Measurements from ENCODE around the gene FZD10. TPM values are rescaled to one million over a fixed set of nuclear protein-coding genes. Genes with fewer than 3 reads are reported as not detected.

FZD10 gene
- total RNA-seq, 1 donor from 2014 or later: not detected

DNA sequence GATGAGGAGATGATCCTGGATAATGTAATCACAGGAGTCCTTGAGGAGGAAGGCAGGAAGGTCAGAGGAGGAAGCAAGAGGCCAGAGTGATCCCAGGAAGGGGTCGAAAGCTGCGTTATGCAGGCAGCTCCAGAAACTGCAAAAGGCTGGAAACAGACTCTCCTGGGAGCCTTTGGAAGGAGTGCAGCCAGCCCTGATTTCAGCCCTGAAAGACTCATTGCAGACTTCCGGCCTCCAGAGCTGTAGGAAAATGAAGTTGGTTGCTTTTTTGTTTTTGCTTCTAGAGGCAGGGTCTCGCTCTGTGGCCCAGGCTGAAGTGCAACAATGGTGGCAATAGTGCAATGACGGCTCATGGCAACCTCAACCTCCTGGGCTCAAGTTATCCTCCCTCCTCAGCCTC, 44.6 kb upstream of the FZD10 start:
- Mint-ChIP-seq H3K36me3 (ENCODE audit: low read depth) (no peaks in the 10 kb centered on the region), H3K27ac (no peak overlapping the region), H3K4me1 (no peaks in the 10 kb centered on the region), H3K4me3 (no peak overlapping the region), H3K9me3 (no peaks in the 10 kb centered on the region), H3K27me3 (no peaks in the 10 kb centered on the region)
- ChIA-PET CTCF (no interaction called here), POLR2A (no interaction called here)
- intact Hi-C loops (cut with micrococcal nuclease): no loop called here
- no peak for DNase-seq
- ATAC-seq (ENCODE audit: low read depth): no peak
- TF ChIP-seq, protein P1, sequence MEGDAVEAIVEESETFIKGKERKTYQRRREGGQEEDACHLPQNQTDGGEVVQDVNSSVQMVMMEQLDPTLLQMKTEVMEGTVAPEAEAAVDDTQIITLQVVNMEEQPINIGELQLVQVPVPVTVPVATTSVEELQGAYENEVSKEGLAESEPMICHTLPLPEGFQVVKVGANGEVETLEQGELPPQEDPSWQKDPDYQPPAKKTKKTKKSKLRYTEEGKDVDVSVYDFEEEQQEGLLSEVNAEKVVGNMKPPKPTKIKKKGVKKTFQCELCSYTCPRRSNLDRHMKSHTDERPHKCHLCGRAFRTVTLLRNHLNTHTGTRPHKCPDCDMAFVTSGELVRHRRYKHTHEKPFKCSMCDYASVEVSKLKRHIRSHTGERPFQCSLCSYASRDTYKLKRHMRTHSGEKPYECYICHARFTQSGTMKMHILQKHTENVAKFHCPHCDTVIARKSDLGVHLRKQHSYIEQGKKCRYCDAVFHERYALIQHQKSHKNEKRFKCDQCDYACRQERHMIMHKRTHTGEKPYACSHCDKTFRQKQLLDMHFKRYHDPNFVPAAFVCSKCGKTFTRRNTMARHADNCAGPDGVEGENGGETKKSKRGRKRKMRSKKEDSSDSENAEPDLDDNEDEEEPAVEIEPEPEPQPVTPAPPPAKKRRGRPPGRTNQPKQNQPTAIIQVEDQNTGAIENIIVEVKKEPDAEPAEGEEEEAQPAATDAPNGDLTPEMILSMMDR (IDR thresholded peaks at IDR 0.05): no peak

DNA sequence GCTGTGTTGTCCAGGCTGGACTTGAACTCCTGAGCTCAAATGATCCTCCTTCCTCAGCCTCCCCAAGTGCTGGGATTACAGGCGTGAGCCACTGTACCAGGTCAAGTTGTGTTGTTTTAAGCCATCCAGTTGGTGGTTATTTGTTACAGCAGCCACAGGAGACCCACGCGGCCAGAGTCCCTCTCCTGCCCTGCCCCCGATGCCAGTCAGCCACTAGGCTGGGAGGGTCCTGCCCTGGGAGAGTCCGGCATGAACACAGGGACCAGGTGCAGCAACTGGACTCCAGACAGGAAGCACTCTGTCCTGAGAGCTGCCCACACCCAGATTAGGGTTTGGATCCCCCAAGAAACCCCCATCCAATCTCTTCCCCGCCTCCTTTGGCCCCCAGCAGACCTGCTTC, 44.1 kb upstream of the FZD10 start:
- DNase-seq (no peak), ATAC-seq (ENCODE audit: low read depth) (no peak)
- Mint-ChIP-seq H3K36me3 (ENCODE audit: low read depth) (no peaks in the 10 kb centered on the region), H3K4me1 (no peaks in the 10 kb centered on the region), H3K27ac (no peak overlapping the region), H3K27me3 (no peaks in the 10 kb centered on the region), H3K4me3 (no peak overlapping the region), H3K9me3 (no peaks in the 10 kb centered on the region)
- ChIA-PET POLR2A (no interaction called here), CTCF (no interaction called here)
- TF ChIP-seq, protein P1 (IDR thresholded peaks at IDR 0.05): no peak
- intact Hi-C loops (cut with micrococcal nuclease): no loop called here

DNA sequence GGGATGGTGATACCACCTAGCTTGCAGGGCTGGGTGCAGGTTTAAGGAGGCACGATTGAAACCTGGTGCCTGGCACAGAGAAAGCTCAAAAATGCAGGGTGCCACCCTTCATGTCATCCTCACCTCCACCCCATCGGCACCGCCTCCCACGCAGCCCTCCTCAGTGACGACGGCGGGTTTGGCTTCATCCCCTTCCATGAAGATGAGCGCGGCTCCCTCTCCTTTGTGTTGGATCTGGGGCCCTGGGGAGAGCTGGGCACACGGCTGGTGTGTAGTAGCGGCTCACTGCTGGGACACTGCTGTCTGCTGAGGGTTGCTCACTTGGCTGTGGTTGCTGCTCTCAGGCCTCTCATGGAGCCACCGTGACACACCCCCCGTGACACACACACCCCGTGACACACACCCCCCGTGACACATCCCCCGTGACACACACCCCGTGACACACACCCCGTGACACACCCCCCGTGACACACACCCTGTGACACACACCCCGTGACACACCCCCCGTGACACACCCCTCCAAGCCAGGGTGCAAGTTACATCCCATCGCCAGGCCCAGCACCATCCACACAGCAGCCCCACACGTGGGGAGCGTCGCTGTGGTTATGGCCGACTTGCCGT, 42.9 kb upstream of the FZD10 start:
- POLR2A ChIA-PET: no interaction called here
- H3K27me3 Mint-ChIP-seq: no peaks in the 10 kb centered on the region
- ATAC-seq (ENCODE audit: low read depth) (no peak), DNase-seq (no peak)
- H3K4me3 Mint-ChIP-seq: no peak overlapping the region
- TF ChIP-seq, protein P1 (IDR thresholded peaks at IDR 0.05): no peak
- H3K4me1 Mint-ChIP-seq: no peaks in the 10 kb centered on the region
- no peaks in the 10 kb centered on the region for H3K36me3 Mint-ChIP-seq (ENCODE audit: low read depth)
- intact Hi-C loops (cut with micrococcal nuclease): no loop called here
- CTCF ChIA-PET: no interaction called here
- no peaks in the 10 kb centered on the region for H3K9me3 Mint-ChIP-seq
- H3K27ac Mint-ChIP-seq: no peak overlapping the region

DNA sequence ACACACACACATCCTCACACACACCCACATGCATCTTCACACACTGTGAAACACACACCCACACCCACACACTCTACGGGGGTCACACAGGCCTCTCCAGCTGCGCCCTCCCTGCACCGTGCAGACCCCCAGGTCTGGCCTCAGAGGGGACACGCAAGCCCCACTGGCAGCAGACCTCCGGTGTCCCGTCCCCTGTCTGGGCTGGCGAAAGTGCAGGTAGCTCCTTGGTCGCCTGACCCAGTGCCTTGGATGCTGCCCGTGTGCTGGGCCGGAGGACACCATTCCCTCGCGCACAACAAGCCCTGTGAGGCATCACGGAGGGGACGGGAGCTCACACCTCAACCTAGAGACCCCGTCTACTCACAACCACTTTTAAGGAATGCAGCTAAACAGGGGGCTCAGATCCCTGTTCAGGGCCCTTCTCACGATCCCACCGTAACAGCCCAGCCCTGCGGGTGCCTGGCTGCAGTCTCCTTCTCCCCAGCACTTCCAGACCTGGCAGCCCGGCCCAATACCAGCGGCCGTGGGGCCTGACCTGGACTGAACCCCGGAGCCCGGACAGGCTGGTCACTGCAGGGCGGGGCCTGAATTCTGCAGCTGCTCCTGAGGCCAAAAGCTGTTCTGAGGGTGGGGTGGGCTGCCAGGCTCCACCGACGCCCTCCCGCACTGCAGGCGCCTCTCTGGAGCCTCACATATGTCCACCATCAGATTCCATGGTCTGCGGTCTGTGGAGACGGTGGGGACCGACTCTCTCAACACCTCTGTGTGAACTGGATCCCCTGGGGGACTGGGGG, 42.1 kb upstream of the FZD10 start:
- POLR2A ChIA-PET: no interaction called here
- TF ChIP-seq, protein P1 (IDR thresholded peaks at IDR 0.05): no peak
- no peaks in the 10 kb centered on the region for H3K27me3 Mint-ChIP-seq

DNA sequence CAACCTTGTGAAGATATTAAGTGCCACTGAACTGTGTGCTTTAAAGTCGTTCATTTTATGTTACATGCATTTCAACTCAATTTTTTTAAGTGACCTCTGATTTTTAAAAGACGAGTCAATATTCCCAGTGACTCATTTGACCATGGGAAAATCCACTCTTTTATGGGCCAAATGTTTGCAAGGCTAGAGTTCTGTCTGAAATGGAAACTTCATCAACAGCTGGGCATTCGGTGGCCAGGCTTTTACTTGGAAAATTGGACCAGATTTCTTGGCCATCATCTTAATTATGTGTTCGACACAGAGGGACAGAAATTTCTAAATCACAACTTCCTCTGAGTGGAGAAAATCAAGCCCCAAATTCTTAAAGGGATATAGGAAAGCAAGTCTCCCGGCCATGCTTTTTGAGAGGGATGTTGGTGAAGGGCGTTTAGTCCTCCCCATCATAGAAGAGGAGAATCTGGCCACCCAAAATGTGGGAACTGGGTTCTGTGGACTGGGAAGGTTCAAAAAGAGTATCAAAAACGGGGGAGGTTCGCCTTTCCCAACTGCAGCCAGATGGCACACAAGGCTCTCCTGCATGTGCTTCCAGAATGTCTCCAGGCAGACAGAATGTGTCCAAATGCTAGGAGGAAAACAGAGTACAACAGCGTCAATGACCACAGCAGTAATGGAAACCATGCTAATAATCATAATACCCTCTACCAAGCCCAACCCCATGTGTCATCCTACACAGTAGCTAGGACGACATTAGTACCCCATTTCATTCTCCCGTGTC, 40.9 kb upstream of the FZD10 start:
- no peak for ATAC-seq (ENCODE audit: low read depth)
- H3K27ac Mint-ChIP-seq: no peak overlapping the region
- CTCF ChIA-PET: no interaction called here

More for the DNA sequence above, 42.1 kb upstream of the FZD10 start:
- intact Hi-C loops (cut with micrococcal nuclease): no loop called here
- Mint-ChIP-seq H3K4me3 (no peak overlapping the region), H3K4me1 (no peaks in the 10 kb centered on the region), H3K27ac (no peak overlapping the region), H3K36me3 (ENCODE audit: low read depth) (no peaks in the 10 kb centered on the region), H3K9me3 (no peaks in the 10 kb centered on the region)
- DNase-seq (no peak), ATAC-seq (ENCODE audit: low read depth) (no peak)
- CTCF ChIA-PET: no interaction called here

More for the DNA sequence above, 40.9 kb upstream of the FZD10 start:
- TF ChIP-seq, protein P1 (IDR thresholded peaks at IDR 0.05): no peak
- H3K4me1 Mint-ChIP-seq: no peaks in the 10 kb centered on the region
- no peak for DNase-seq
- intact Hi-C loops (cut with micrococcal nuclease): no loop called here
- H3K36me3 Mint-ChIP-seq (ENCODE audit: low read depth): no peaks in the 10 kb centered on the region
- no peak overlapping the region for H3K4me3 Mint-ChIP-seq
- H3K27me3 Mint-ChIP-seq: no peaks in the 10 kb centered on the region
- POLR2A ChIA-PET: no interaction called here
- H3K9me3 Mint-ChIP-seq: no peaks in the 10 kb centered on the region

Measured in activated B cell treated with CpG ODN at 0.5 μM for 24 hours (primary cell).